ENCODE results near the gene KLHL24.

DNA sequence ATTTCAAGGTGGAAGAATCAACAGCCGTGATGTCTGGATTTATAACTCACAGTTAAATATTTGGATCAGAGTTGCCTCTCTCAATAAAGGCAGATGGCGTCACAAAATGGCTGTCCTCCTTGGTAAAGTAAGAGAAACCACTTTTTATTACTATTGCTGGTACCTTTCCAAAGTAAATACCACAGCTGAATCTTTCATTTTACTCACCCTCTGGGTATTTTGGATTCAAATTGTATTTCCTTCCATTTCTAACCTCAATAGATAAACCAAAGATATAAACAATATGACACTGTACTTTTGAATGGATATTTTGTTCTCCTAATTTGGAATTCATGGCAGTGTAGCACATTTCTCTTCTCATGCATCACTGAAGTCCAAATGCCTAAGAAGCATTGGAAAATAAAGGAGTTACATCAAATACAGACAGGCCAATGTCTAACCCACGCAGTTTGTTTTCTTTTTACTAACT, 29.5 kb downstream of the KLHL24 start:
- TF ChIP-seq, protein P1, sequence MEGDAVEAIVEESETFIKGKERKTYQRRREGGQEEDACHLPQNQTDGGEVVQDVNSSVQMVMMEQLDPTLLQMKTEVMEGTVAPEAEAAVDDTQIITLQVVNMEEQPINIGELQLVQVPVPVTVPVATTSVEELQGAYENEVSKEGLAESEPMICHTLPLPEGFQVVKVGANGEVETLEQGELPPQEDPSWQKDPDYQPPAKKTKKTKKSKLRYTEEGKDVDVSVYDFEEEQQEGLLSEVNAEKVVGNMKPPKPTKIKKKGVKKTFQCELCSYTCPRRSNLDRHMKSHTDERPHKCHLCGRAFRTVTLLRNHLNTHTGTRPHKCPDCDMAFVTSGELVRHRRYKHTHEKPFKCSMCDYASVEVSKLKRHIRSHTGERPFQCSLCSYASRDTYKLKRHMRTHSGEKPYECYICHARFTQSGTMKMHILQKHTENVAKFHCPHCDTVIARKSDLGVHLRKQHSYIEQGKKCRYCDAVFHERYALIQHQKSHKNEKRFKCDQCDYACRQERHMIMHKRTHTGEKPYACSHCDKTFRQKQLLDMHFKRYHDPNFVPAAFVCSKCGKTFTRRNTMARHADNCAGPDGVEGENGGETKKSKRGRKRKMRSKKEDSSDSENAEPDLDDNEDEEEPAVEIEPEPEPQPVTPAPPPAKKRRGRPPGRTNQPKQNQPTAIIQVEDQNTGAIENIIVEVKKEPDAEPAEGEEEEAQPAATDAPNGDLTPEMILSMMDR (IDR thresholded peaks at IDR 0.05; ENCODE audit: low read length), result no peak
- TF ChIP-seq EZH2 (IDR thresholded peaks at IDR 0.05; ENCODE audit: borderline replicate concordance, low read length), result no peak
